ENCODE results near the gene PRKRA. TPM values are rescaled to one million over a fixed set of nuclear protein-coding genes. Genes with fewer than 3 reads are reported as not detected.

PRKRA gene
- polyA plus RNA-seq, 1 of the 3 experiments (the other 2 are of a cell fraction): 44.3 TPM

- ChIA-PET CTCF (interaction anchor here (1.4 kb wide), 1 partner anchor 10 kb away, joined by 4 read pairs; no protein-coding TSS in a partner anchor), POLR2A (no interaction called here)
- H3K4me2 ChIP-seq: no peak overlapping the region
- H3F3A ChIP-seq (replicated peaks; ENCODE audit: insufficient read depth): peaks cover 3% of the 10 kb centered on the region
- no peaks in the 10 kb centered on the region for H3K36me3 ChIP-seq (replicated peaks in 1 of 2; ENCODE audit: control insufficient read depth in 1 of 2, insufficient read depth in 2 of 2, low read length in 1 of 2)
- no peak overlapping the region for H3K27ac ChIP-seq (ENCODE audit: low read depth in 2 of 2, low read length in 1 of 2)
- H3K9ac ChIP-seq: no peak overlapping the region
- no peaks in the 10 kb centered on the region for H4K20me1 ChIP-seq (ENCODE audit: insufficient read depth)
- no peaks in the 10 kb centered on the region for H3K9me3 ChIP-seq
- TF ChIP-seq CHD2 (IDR thresholded peaks at IDR 0.05; ENCODE audit: low read length, partially characterized antibody) (no peak), TAF1 (IDR thresholded peaks at IDR 0.05; ENCODE audit: borderline replicate concordance, low read depth, low read length) (no peak), FOXM1 (IDR thresholded peaks at IDR 0.05; ENCODE audit: low read depth) (no peak), NRF1 (IDR thresholded peaks at IDR 0.05; ENCODE audit: low read depth, low read length) (no peak), POLR2AphosphoS5 (IDR thresholded peaks at IDR 0.05; ENCODE audit: low read depth, low read length) (no peak), FOXJ3 (CRISPR knock-in tag; IDR thresholded peaks at IDR 0.05) (no peak), CTCF (IDR thresholded peaks at IDR 0.05) (no peak), MXI1 (IDR thresholded peaks at IDR 0.05; ENCODE audit: low read depth, low read length) (no peak), RXRA (IDR thresholded peaks at IDR 0.05; ENCODE audit: borderline replicate concordance, low read depth) (no peak)
- no peaks in the 10 kb centered on the region for H3K27me3 ChIP-seq (ENCODE audit: insufficient read depth)
- no peaks in the 10 kb centered on the region; a peak in 2 of 4 replicates for H3K4me1 ChIP-seq (ENCODE audit: control insufficient read depth in 1 of 2, insufficient read depth in 2 of 2, low read depth in 1 of 2, low read length in 1 of 2)
- whole genome bisulfite sequencing (ENCODE audit: low lambda C conversion rate): 91% methylated on average over 5 of the region's 11 CpGs
- H2AFZ ChIP-seq (ENCODE audit: low read depth): no peak overlapping the region
- DNase-seq: no peak
- no peaks in the 10 kb centered on the region; the same call in 1 of the 2 replicates for H3K79me2 ChIP-seq (ENCODE audit: insufficient read depth)
- H3K4me3 ChIP-seq (ENCODE audit: low read depth in 2 of 2, low read length in 1 of 2): no peak overlapping the region
- H3K9me2 ChIP-seq: no peaks in the 10 kb centered on the region
Observed at GRCh38 chr2:178457390-178457886, 6.5 kb upstream of the PRKRA start.

GRCh38 chr2:178455947-178456346, 5.0 kb upstream of the PRKRA start:
- no peaks in the 10 kb centered on the region for H3K36me3 ChIP-seq (replicated peaks in 1 of 2; ENCODE audit: control insufficient read depth in 1 of 2, insufficient read depth in 2 of 2, low read length in 1 of 2)
- no peaks in the 10 kb centered on the region for H3K9me2 ChIP-seq
- H3K4me2 ChIP-seq: no peak overlapping the region
- no peaks in the 10 kb centered on the region for H3K9me3 ChIP-seq
- no peaks in the 10 kb centered on the region; the same call in 1 of the 2 replicates for H3K79me2 ChIP-seq (ENCODE audit: insufficient read depth)
- CTCF ChIA-PET: no interaction called here
- peaks cover 0 to 5% of the 10 kb centered on the region in 2 experiments; a peak in 2 of 4 replicates for H3K4me1 ChIP-seq (ENCODE audit: control insufficient read depth in 1 of 2, insufficient read depth in 2 of 2, low read depth in 1 of 2, low read length in 1 of 2)
- no peak overlapping the region for H2AFZ ChIP-seq (ENCODE audit: low read depth)
- no peak overlapping the region for H3K27ac ChIP-seq (ENCODE audit: low read depth in 2 of 2, low read length in 1 of 2)
- H3K27me3 ChIP-seq (ENCODE audit: insufficient read depth): no peaks in the 10 kb centered on the region
- no peak overlapping the region for H3K9ac ChIP-seq
- H4K20me1 ChIP-seq (ENCODE audit: insufficient read depth): no peaks in the 10 kb centered on the region
- H3K4me3 ChIP-seq (ENCODE audit: low read depth in 2 of 2, low read length in 1 of 2): no peak overlapping the region
- 96% methylated on average over 5 of the region's 5 CpGs for WGBS (ENCODE audit: low lambda C conversion rate)
- peaks cover 3% of the 10 kb centered on the region for H3F3A ChIP-seq (replicated peaks; ENCODE audit: insufficient read depth)
- DNase-seq: no peak
- POLR2A ChIA-PET: no interaction called here
- TF ChIP-seq RAD21 (IDR thresholded peaks at IDR 0.05; ENCODE audit: low read length): no peak
- no peak for TF ChIP-seq GATA2 (CRISPR knock-in tag; IDR thresholded peaks at IDR 0.05)
- TF ChIP-seq SIN3A (IDR thresholded peaks at IDR 0.05; ENCODE audit: borderline replicate concordance, low read depth, low read length): no peak
- TF ChIP-seq REST (IDR thresholded peaks at IDR 0.05; ENCODE audit: low read depth, low read length): no peak
- no peak for TF ChIP-seq ZBTB33 (IDR thresholded peaks at IDR 0.05; ENCODE audit: borderline replicate concordance, low read depth)
- no peak for TF ChIP-seq PBX3 (IDR thresholded peaks at IDR 0.05)
- TF ChIP-seq EP300 (IDR thresholded peaks at IDR 0.05; ENCODE audit: borderline replicate concordance in 1 of 2, low read depth in 1 of 2, low read length in 1 of 2): no peak
- no peak for TF ChIP-seq JUND (IDR thresholded peaks at IDR 0.05)
- TF ChIP-seq TEAD4 (IDR thresholded peaks at IDR 0.05; ENCODE audit: borderline replicate concordance, insufficient read depth): no peak
- no peak for TF ChIP-seq RXRA (IDR thresholded peaks at IDR 0.05; ENCODE audit: borderline replicate concordance, low read depth)
- no peak for TF ChIP-seq MXI1 (IDR thresholded peaks at IDR 0.05; ENCODE audit: low read depth, low read length)
- TF ChIP-seq NFIC (IDR thresholded peaks at IDR 0.05; ENCODE audit: borderline replicate concordance): no peak
- TF ChIP-seq CHD2 (IDR thresholded peaks at IDR 0.05; ENCODE audit: low read length, partially characterized antibody): no peak
- no peak for TF ChIP-seq TAF1 (IDR thresholded peaks at IDR 0.05; ENCODE audit: borderline replicate concordance, low read depth, low read length)

Measured in SK-N-SH (cell line).